Mucosa of stomach (tissue), 1 donor: Measurements from ENCODE around the gene TMEM259.

Experiments used
- H3K27me3 ChIP-seq: one replicate; pipeline ENCODE4 v1.7.0; 2013; ENCODE audit warnings: mild to moderate bottlenecking, low read length; ENCODE audit not compliant: control insufficient read depth, insufficient read depth
- H3K36me3 ChIP-seq: one replicate; pipeline ENCODE4 v1.7.0; 2013; ENCODE audit warnings: low read length; ENCODE audit not compliant: control insufficient read depth, insufficient read depth
- H3K4me1 ChIP-seq: one replicate; pipeline ENCODE4 v1.7.0; 2013; ENCODE audit warnings: mild to moderate bottlenecking, low read length; ENCODE audit not compliant: control insufficient read depth, insufficient read depth
- H3K4me3 ChIP-seq: one replicate; pipeline ENCODE4 v1.7.0; 2013; ENCODE audit warnings: low read length
- H3K9ac ChIP-seq: one replicate; pipeline ENCODE4 v1.7.0; 2013; ENCODE audit warnings: mild to moderate bottlenecking, low read length, moderate library complexity
- H3K9me3 ChIP-seq: one replicate; pipeline ENCODE4 v1.7.0; 2013; ENCODE audit warnings: mild to moderate bottlenecking, low read length, moderate library complexity; ENCODE audit not compliant: control insufficient read depth
- donor health status: Pancreatic carcinoma.

Gene TMEM259

GRCh38 chr19:1008268-1009040 lies 12.5 kb downstream of the TMEM259 start:
- H3K27me3 ChIP-seq, result peaks cover 7% of the 10 kb centered on the region
- no peak overlapping the region for H3K4me3 ChIP-seq
- no peaks in the 10 kb centered on the region for H3K36me3 ChIP-seq
- no peak overlapping the region for H3K9ac ChIP-seq
- H3K4me1 ChIP-seq, result no peaks in the 10 kb centered on the region
- H3K9me3 ChIP-seq, result no peaks in the 10 kb centered on the region

GRCh38 chr19:1007399-1008251 lies 13.3 kb downstream of the TMEM259 start:
- H3K9me3 ChIP-seq, result no peaks in the 10 kb centered on the region
- H3K4me1 ChIP-seq, result no peaks in the 10 kb centered on the region
- peaks cover 10% of the 10 kb centered on the region for H3K27me3 ChIP-seq
- no peak overlapping the region for H3K4me3 ChIP-seq
- no peaks in the 10 kb centered on the region for H3K36me3 ChIP-seq
- H3K9ac ChIP-seq, result no peak overlapping the region

- Histone ChIP-seq H3K27me3 (peaks cover 15% of the 10 kb centered on the region), H3K36me3 (no peaks in the 10 kb centered on the region)
These were observed 14.1 kb downstream of the TMEM259 start for GRCh38 chr19:1006711-1007398.

GRCh38 chr19:1004803-1005664 lies 15.9 kb downstream of the TMEM259 start:
- H3K9ac ChIP-seq, result no peak overlapping the region
- no peak overlapping the region for H3K4me3 ChIP-seq
- peaks cover 28% of the 10 kb centered on the region for H3K27me3 ChIP-seq
- no peaks in the 10 kb centered on the region for H3K36me3 ChIP-seq
- no peaks in the 10 kb centered on the region for H3K9me3 ChIP-seq
- peaks cover 8% of the 10 kb centered on the region for H3K4me1 ChIP-seq

More at GRCh38 chr19:1006711-1007398, 14.1 kb downstream of the TMEM259 start:
- Histone ChIP-seq H3K9ac (no peak overlapping the region), H3K4me3 (no peak overlapping the region), H3K9me3 (no peaks in the 10 kb centered on the region), H3K4me1 (no peaks in the 10 kb centered on the region)

GRCh38 chr19:1004204-1004802 lies 16.6 kb downstream of the TMEM259 start:
- Histone ChIP-seq H3K36me3 (no peaks in the 10 kb centered on the region), H3K9me3 (no peaks in the 10 kb centered on the region), H3K9ac (no peak overlapping the region), H3K4me1 (peaks cover 8% of the 10 kb centered on the region), H3K4me3 (no peak overlapping the region), H3K27me3 (peaks cover 33% of the 10 kb centered on the region)

GRCh38 chr19:1003283-1003682 lies 17.6 kb downstream of the TMEM259 start:
- Histone ChIP-seq H3K4me3 (no peak overlapping the region), H3K4me1 (peaks cover 8% of the 10 kb centered on the region), H3K36me3 (no peaks in the 10 kb centered on the region), H3K27me3 (peaks cover 44% of the 10 kb centered on the region), H3K9ac (no peak overlapping the region), H3K9me3 (no peaks in the 10 kb centered on the region)

- Histone ChIP-seq H3K36me3 (no peaks in the 10 kb centered on the region), H3K9me3 (no peaks in the 10 kb centered on the region), H3K27me3 (peaks cover 51% of the 10 kb centered on the region), H3K4me1 (peaks cover 8% of the 10 kb centered on the region), H3K4me3 (no peak overlapping the region), H3K9ac (no peak overlapping the region)
These were observed 18.3 kb downstream of the TMEM259 start for GRCh38 chr19:1002600-1002999.

GRCh38 chr19:1001538-1002166 lies 19.3 kb downstream of the TMEM259 start:
- no peak overlapping the region for H3K9ac ChIP-seq
- peaks cover 8% of the 10 kb centered on the region for H3K4me1 ChIP-seq
- H3K9me3 ChIP-seq, result no peaks in the 10 kb centered on the region
- no peaks in the 10 kb centered on the region for H3K36me3 ChIP-seq
- peaks cover 60% of the 10 kb centered on the region for H3K27me3 ChIP-seq
- H3K4me3 ChIP-seq, result no peak overlapping the region

- Histone ChIP-seq H3K4me3 (no peak overlapping the region), H3K9ac (no peak overlapping the region), H3K9me3 (no peaks in the 10 kb centered on the region), H3K36me3 (no peaks in the 10 kb centered on the region), H3K27me3 (peaks cover 68% of the 10 kb centered on the region), H3K4me1 (peaks cover 15% of the 10 kb centered on the region)
These were observed 20.1 kb downstream of the TMEM259 start for GRCh38 chr19:1000591-1001537.

- Histone ChIP-seq H3K9ac (no peak within 1 kb of the TSS), H3K9me3 (no peaks in the 10 kb centered on the region), H3K27me3 (peaks cover 76% of the 10 kb centered on the region), H3K4me1 (peaks cover 16% of the 10 kb centered on the region), H3K36me3 (no peaks in the 10 kb centered on the region), H3K4me3 (no peak within 1 kb of the TSS)
These were observed 20.8 kb downstream of the TMEM259 start, which contains the start of gene GRIN3B for GRCh38 chr19:1000095-1000494. Gene GRIN3B (plus strand): TSS chr19:1000419. CDS start chr19:1000438, 19 bp downstream.
